ENCODE results near the gene DAPP1. TPM values are rescaled to one million over a fixed set of nuclear protein-coding genes. Genes with fewer than 3 reads are reported as not detected.

The DAPP1 gene
- total RNA-seq, 1 donor from 2014 or later: not detected

GRCh38 chr4:99817309-99817890 is 773 bp downstream of the DAPP1 start:
- no peak overlapping the region for H3K27ac ChIP-seq
- H3K27me3 ChIP-seq: no peaks in the 10 kb centered on the region
- H3K27me3 Mint-ChIP-seq (ENCODE audit: insufficient read depth, low read depth): no peaks in the 10 kb centered on the region
- H3K4me3 ChIP-seq: no peak overlapping the region
- no peaks in the 10 kb centered on the region for H3K9me3 ChIP-seq (ENCODE audit: low read depth)
- H3K4me1 Mint-ChIP-seq: no peaks in the 10 kb centered on the region
- TF ChIP-seq EZH2 (IDR thresholded peaks at IDR 0.05): no peak
- no peak for TF ChIP-seq CTCF (IDR thresholded peaks at IDR 0.05)
- TF ChIP-seq EZH2phosphoT487 (IDR thresholded peaks at IDR 0.05): no peak
- H3K36me3 Mint-ChIP-seq: no peaks in the 10 kb centered on the region
- DNase-seq (ENCODE audit: low spot score): no peak
- H3K27ac Mint-ChIP-seq: no peak overlapping the region
- H3K4me2 ChIP-seq: no peak overlapping the region
- no peaks in the 10 kb centered on the region for H3F3A ChIP-seq (ENCODE audit: low read depth)
- H4K20me1 ChIP-seq (ENCODE audit: low read depth): no peaks in the 10 kb centered on the region
- no peaks in the 10 kb centered on the region for H3K9me3 Mint-ChIP-seq
- H3K79me2 ChIP-seq (ENCODE audit: low read depth): no peaks in the 10 kb centered on the region
- H3K9ac ChIP-seq: no peak overlapping the region
- no peaks in the 10 kb centered on the region for H3K36me3 ChIP-seq
- no peak overlapping the region for H3K4me3 Mint-ChIP-seq
- no peaks in the 10 kb centered on the region for H3K4me1 ChIP-seq
- H2AFZ ChIP-seq (replicated peaks): no peak overlapping the region

- Histone ChIP-seq H3K79me2 (ENCODE audit: low read depth) (no peaks in the 10 kb centered on the region), H3K9ac (no peak overlapping the region), H4K20me1 (ENCODE audit: low read depth) (no peaks in the 10 kb centered on the region), H3K27me3 (no peaks in the 10 kb centered on the region), H3K4me2 (no peak overlapping the region), H2AFZ (replicated peaks) (no peak overlapping the region), H3F3A (ENCODE audit: low read depth) (no peaks in the 10 kb centered on the region), H3K4me1 (no peaks in the 10 kb centered on the region), H3K36me3 (no peaks in the 10 kb centered on the region), H3K9me3 (ENCODE audit: low read depth) (no peaks in the 10 kb centered on the region), H3K4me3 (no peak overlapping the region), H3K27ac (no peak overlapping the region)
- H3K36me3 Mint-ChIP-seq: no peaks in the 10 kb centered on the region
- H3K27me3 Mint-ChIP-seq (ENCODE audit: insufficient read depth, low read depth): no peaks in the 10 kb centered on the region
- H3K4me3 Mint-ChIP-seq: no peak overlapping the region
- no peaks in the 10 kb centered on the region for H3K4me1 Mint-ChIP-seq
- no peak for DNase-seq (ENCODE audit: low spot score)
- TF ChIP-seq EZH2phosphoT487 (IDR thresholded peaks at IDR 0.05) (no peak), CTCF (IDR thresholded peaks at IDR 0.05) (no peak), EZH2 (IDR thresholded peaks at IDR 0.05) (no peak)
- H3K9me3 Mint-ChIP-seq: no peaks in the 10 kb centered on the region
- no peak overlapping the region for H3K27ac Mint-ChIP-seq
Measured at GRCh38 chr4:99818661-99819060, 2.0 kb downstream of the DAPP1 start.

DNA sequence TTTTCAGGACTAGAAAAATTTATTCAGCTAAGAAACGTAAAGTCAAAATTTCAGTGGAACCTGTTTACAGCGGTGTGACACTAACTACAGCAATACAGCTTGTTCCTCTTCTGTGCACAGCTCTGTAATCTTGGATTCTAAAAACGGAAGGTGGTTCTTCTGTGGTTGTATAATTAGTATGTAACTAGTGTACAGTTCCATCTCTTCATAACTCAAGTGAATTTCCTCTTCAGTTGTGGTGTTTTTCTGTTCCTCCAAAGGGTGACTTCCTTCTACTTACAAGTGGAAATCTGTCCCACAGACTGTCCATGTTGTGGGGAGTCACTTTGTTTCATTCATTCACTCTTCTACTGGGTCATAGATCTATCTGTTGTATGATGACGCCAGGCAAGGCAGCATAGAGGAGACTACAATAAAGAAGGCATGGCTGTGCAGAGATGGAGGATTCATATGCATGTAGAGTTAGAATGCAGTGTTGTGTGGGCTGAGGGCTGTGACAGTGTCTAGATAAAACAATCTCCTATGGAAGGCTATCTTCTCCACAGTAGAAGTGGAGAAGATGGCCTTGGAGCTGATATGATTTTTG is 5.4 kb downstream of the DAPP1 start:
- H3K9me3 Mint-ChIP-seq: no peaks in the 10 kb centered on the region
- Histone ChIP-seq H4K20me1 (ENCODE audit: low read depth) (no peaks in the 10 kb centered on the region), H3K36me3 (no peaks in the 10 kb centered on the region), H3K27me3 (no peaks in the 10 kb centered on the region), H3F3A (ENCODE audit: low read depth) (no peaks in the 10 kb centered on the region), H3K9ac (no peak overlapping the region), H3K27ac (no peak overlapping the region), H3K4me3 (no peak overlapping the region), H3K9me3 (ENCODE audit: low read depth) (no peaks in the 10 kb centered on the region), H3K79me2 (ENCODE audit: low read depth) (no peaks in the 10 kb centered on the region), H3K4me1 (no peaks in the 10 kb centered on the region), H2AFZ (replicated peaks) (no peak overlapping the region), H3K4me2 (no peak overlapping the region)
- H3K36me3 Mint-ChIP-seq: no peaks in the 10 kb centered on the region
- H3K27ac Mint-ChIP-seq: no peak overlapping the region
- peaks cover 6% of the 10 kb centered on the region for H3K4me1 Mint-ChIP-seq
- no peak overlapping the region for H3K4me3 Mint-ChIP-seq
- no peak for DNase-seq (ENCODE audit: low spot score)
- H3K27me3 Mint-ChIP-seq (ENCODE audit: insufficient read depth, low read depth): no peaks in the 10 kb centered on the region
- TF ChIP-seq EZH2 (IDR thresholded peaks at IDR 0.05) (no peak), EZH2phosphoT487 (IDR thresholded peaks at IDR 0.05) (no peak), CTCF (IDR thresholded peaks at IDR 0.05) (no peak)

Measured in neural progenitor cell (in vitro differentiated cells).